Fibroblast of lung (primary cell): ENCODE results near the gene DHRS4.
"Not testable (repeated sequence)": the region's sequence is repeated elsewhere in the genome, so short reads cannot be mapped to it uniquely, and the experiment has no call there.

Experiments
- CTCF ChIP-seq, 2 donors: IDR thresholded peaks in 1 of 2; conservative IDR thresholded peaks in 1 of 2; 1 replicate in 1 of 2; 2 replicates in 1 of 2; pipeline ENCODE4 v1.5.1; 2011 to 2012; ENCODE audit warnings: low read length in 2 of 2, control low read depth in 1 of 2, inconsistent platforms in 1 of 2, low read depth in 1 of 2, mild to moderate bottlenecking in 1 of 2
- EZH2 ChIP-seq: IDR thresholded peaks from 2 replicates; pipeline ENCODE4 v1.5.1; 2012; ENCODE audit warnings: low read length, control low read depth, mild to moderate bottlenecking; ENCODE audit errors: missing control alignments

- not testable (repeated sequence) for TF ChIP-seq CTCF (conservative IDR thresholded peaks at IDR 0.05 in 1 of 2, IDR thresholded peaks at IDR 0.05 in 1 of 2; ENCODE audit: low read depth in 1 of 2, low read length in 2 of 2); EZH2
Observed at GRCh38 chr14:23988223-23988606, 34.6 kb downstream of the DHRS4 start.
